Bronchial epithelial cell (primary cell): Measurements from ENCODE around the gene BRAP. TPM values are rescaled to one million over a fixed set of nuclear protein-coding genes. Genes with fewer than 3 reads are reported as not detected.
A peak's percentile ranks its signal among the peaks of the same experiment; 100 is the strongest.
"Not testable (repeated sequence)": the region's sequence is repeated elsewhere in the genome, so short reads cannot be mapped to it uniquely, and the experiment has no call there.

ENCODE experiments used
- DNase-seq: peaks from one replicate; pipeline ENCODE4 v3.0.0-alpha.2; 2010; ENCODE audit warnings: low read depth
- FAIRE-seq: peaks from 2 replicates; lab custom pipeline; 2011; peaks lifted over from hg19 to GRCh38; lab: Jason Lieb, UNC
- H3K27me3 ChIP-seq: 2 replicates; pipeline ENCODE4 v1.5.1; 2011; ENCODE audit warnings: low read length; ENCODE audit not compliant: control insufficient read depth, insufficient read depth
- H3K36me3 ChIP-seq: 2 replicates; pipeline ENCODE4 v1.5.1; 2011; ENCODE audit warnings: low read length; ENCODE audit not compliant: control insufficient read depth, insufficient read depth
- H3K4me3 ChIP-seq: 2 replicates; pipeline ENCODE4 v1.5.1; 2011; ENCODE audit warnings: mild to moderate bottlenecking, low read depth, low read length, control low read depth
- CTCF ChIP-seq: IDR thresholded peaks from 2 replicates; pipeline ENCODE4 v1.5.1; 2011; ENCODE audit warnings: mild to moderate bottlenecking, moderate library complexity, low read length, control low read depth, inconsistent platforms; ENCODE audit not compliant: insufficient read depth, severe bottlenecking
- total RNA-seq: library from RNA; depleted of rRNA; stranded (reverse); fragments of >200 nt; gene quantifications from 2 replicates; pipeline ENCODE4 v1.2.1, GENCODE V29; 2014

The BRAP gene
- total RNA-seq, 1 donor from 2014 or later: 18.7 TPM

DNA sequence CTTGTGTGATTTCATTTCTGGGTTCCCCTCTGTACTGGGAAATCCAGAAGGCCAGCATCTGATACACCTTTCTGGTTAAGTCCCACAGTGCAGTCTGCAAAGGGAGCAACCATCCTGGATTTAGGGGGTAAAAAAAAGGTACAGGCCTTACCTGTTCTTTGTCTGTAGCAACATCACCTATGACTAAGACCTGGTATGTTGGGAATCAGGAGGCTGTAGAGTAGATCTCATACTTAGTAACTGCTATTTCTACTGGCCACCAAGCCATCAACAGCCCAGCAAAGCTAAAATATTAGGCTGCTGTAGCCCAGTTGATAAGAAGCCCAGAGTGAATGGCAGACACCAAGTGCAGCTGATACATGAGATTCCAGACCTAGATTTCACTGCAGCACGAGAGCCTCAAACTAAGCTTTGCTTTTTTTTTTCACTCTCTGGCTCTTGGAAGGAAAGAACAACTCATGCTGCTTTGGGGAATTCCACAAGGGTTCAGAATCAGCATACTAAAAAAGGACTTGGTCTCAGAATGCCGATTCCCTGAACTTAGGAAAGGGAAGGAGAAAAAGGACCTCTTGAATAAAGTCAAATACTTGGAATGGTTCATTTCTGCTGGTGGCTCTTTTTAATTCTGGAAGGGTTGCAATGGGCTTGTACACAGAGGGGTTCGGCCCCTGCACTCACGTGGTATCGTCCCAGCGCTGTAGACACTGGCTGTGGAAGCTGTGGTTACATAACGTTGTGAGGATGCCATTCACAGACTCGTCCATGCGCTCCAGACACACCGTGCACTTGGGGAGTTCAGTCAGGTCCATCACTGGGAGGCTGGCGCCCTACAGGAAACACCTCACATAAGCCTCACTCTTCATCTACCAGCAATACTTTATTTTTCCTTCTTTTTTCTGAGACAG lies 20.5 kb downstream of the BRAP start:
- no peak for TF ChIP-seq CTCF
- no peak for FAIRE-seq

GRCh38 chr12:111664499-111664898 lies 21.3 kb downstream of the BRAP start:
- Histone ChIP-seq H3K36me3 (peaks cover 7% of the 10 kb centered on the region), H3K4me3 (no peak overlapping the region), H3K27me3 (no peaks in the 10 kb centered on the region)
- no peak for TF ChIP-seq CTCF
- FAIRE-seq (no peak), DNase-seq (no peak)

More for the DNA sequence above, 20.5 kb downstream of the BRAP start:
- no peak for DNase-seq
- no peaks in the 10 kb centered on the region for H3K27me3 ChIP-seq
- no peak overlapping the region for H3K4me3 ChIP-seq
- peaks cover 9% of the 10 kb centered on the region for H3K36me3 ChIP-seq

GRCh38 chr12:111656016-111656415 lies 29.7 kb downstream of the BRAP start:
- Histone ChIP-seq H3K36me3 (peaks cover 13% of the 10 kb centered on the region), H3K27me3 (no peaks in the 10 kb centered on the region), H3K4me3 (no peak overlapping the region)
- DNase-seq: no peak
- no peak for TF ChIP-seq CTCF
- peak; percentile 72 for FAIRE-seq

GRCh38 chr12:111655356-111655755 lies 30.4 kb downstream of the BRAP start:
- Histone ChIP-seq H3K36me3 (peaks cover 13% of the 10 kb centered on the region), H3K4me3 (no peak overlapping the region), H3K27me3 (no peaks in the 10 kb centered on the region)
- no peak for FAIRE-seq
- DNase-seq: no peak
- no peak for TF ChIP-seq CTCF

GRCh38 chr12:111653596-111653995 lies 32.2 kb downstream of the BRAP start:
- no peaks in the 10 kb centered on the region for H3K27me3 ChIP-seq
- FAIRE-seq (no peak), DNase-seq (no peak)
- no peak for TF ChIP-seq CTCF
- H3K36me3 ChIP-seq: peaks cover 12% of the 10 kb centered on the region
- H3K4me3 ChIP-seq: no peak overlapping the region

- not testable (repeated sequence) for DNase-seq, FAIRE-seq
- peaks cover 12% of the 10 kb centered on the region for H3K36me3 ChIP-seq
Observed at GRCh38 chr12:111652530-111652929, 33.2 kb downstream of the BRAP start.

More at GRCh38 chr12:111652530-111652929, 33.2 kb downstream of the BRAP start:
- H3K4me3 ChIP-seq, H3K27me3 ChIP-seq: not testable (repeated sequence)
